ENCODE data around the gene CUL7. TPM values are rescaled to one million over a fixed set of nuclear protein-coding genes. Genes with fewer than 3 reads are reported as not detected.
A peak's percentile ranks its signal among the peaks of the same experiment; 100 is the strongest.

The CUL7 gene
- total and polyA plus RNA-seq, 2 donors (not counting 1 experiment from before 2014, with no cell fraction given), result 21.4 to 60.3 TPM

GRCh38 chr6:42996513-42996912 is 57.1 kb downstream of the CUL7 start:
- Histone ChIP-seq H2AFZ (ENCODE audit: low read length) (no peak overlapping the region), H3K4me1 (ENCODE audit: control insufficient read depth, extremely low read depth, insufficient read depth, low read length) (no peaks in the 10 kb centered on the region), H3K4me2 (ENCODE audit: extremely low read depth, insufficient read depth, low read length) (no peak overlapping the region), H3K27ac (ENCODE audit: insufficient read depth, low read length) (no peak overlapping the region), H3K4me3 (replicated peaks in 1 of 4; ENCODE audit: control extremely low read depth in 1 of 4, insufficient read depth in 1 of 4, low read depth in 3 of 4, low read length in 4 of 4) (no peak overlapping the region), H3K9me3 (ENCODE audit: control insufficient read depth, insufficient read depth, low read depth, low read length) (no peaks in the 10 kb centered on the region), H3K27me3 (ENCODE audit: control insufficient read depth, insufficient read depth, low read length) (no peaks in the 10 kb centered on the region), H3K79me2 (ENCODE audit: control insufficient read depth, insufficient read depth, low read length) (no peaks in the 10 kb centered on the region), H4K20me1 (ENCODE audit: control insufficient read depth, extremely low read depth, insufficient read depth, low read length) (no peaks in the 10 kb centered on the region), H3K9ac (ENCODE audit: insufficient read depth, low read length) (no peak overlapping the region), H3K36me3 (ENCODE audit: control insufficient read depth, insufficient read depth, low read length) (no peaks in the 10 kb centered on the region)
- DNase-seq (ENCODE audit: low read depth in 2 of 2), result peak in 1 of 2 donors; percentile 19
- TF ChIP-seq, protein P1, sequence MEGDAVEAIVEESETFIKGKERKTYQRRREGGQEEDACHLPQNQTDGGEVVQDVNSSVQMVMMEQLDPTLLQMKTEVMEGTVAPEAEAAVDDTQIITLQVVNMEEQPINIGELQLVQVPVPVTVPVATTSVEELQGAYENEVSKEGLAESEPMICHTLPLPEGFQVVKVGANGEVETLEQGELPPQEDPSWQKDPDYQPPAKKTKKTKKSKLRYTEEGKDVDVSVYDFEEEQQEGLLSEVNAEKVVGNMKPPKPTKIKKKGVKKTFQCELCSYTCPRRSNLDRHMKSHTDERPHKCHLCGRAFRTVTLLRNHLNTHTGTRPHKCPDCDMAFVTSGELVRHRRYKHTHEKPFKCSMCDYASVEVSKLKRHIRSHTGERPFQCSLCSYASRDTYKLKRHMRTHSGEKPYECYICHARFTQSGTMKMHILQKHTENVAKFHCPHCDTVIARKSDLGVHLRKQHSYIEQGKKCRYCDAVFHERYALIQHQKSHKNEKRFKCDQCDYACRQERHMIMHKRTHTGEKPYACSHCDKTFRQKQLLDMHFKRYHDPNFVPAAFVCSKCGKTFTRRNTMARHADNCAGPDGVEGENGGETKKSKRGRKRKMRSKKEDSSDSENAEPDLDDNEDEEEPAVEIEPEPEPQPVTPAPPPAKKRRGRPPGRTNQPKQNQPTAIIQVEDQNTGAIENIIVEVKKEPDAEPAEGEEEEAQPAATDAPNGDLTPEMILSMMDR (conservative IDR thresholded peaks at IDR 0.05 in 1 of 2, IDR thresholded peaks at IDR 0.05 in 1 of 2; ENCODE audit: low read depth in 1 of 2, low read length in 2 of 2), result peak in 1 of 2 donors; percentile 22
- TF ChIP-seq EZH2 (IDR thresholded peaks at IDR 0.05; ENCODE audit: low read length, missing control alignments), result no peak

GRCh38 chr6:42993445-42993844 is 60.2 kb downstream of the CUL7 start:
- no peaks in the 10 kb centered on the region for H3K79me2 ChIP-seq (ENCODE audit: control insufficient read depth, insufficient read depth, low read length)
- no peak overlapping the region for H3K27ac ChIP-seq (ENCODE audit: insufficient read depth, low read length)
- H2AFZ ChIP-seq (ENCODE audit: low read length), result no peak overlapping the region
- H4K20me1 ChIP-seq (ENCODE audit: control insufficient read depth, extremely low read depth, insufficient read depth, low read length), result no peaks in the 10 kb centered on the region
- H3K4me3 ChIP-seq (replicated peaks in 1 of 4; ENCODE audit: control extremely low read depth in 1 of 4, insufficient read depth in 1 of 4, low read depth in 3 of 4, low read length in 4 of 4), result no peak overlapping the region
- no peak overlapping the region for H3K9ac ChIP-seq (ENCODE audit: insufficient read depth, low read length)
- no peaks in the 10 kb centered on the region for H3K4me1 ChIP-seq (ENCODE audit: control insufficient read depth, extremely low read depth, insufficient read depth, low read length)
- H3K4me2 ChIP-seq (ENCODE audit: extremely low read depth, insufficient read depth, low read length), result no peak overlapping the region
- H3K27me3 ChIP-seq (ENCODE audit: control insufficient read depth, insufficient read depth, low read length), result no peaks in the 10 kb centered on the region
- no peaks in the 10 kb centered on the region for H3K36me3 ChIP-seq (ENCODE audit: control insufficient read depth, insufficient read depth, low read length)
- no peak for DNase-seq (ENCODE audit: low read depth in 2 of 2)
- TF ChIP-seq EZH2 (IDR thresholded peaks at IDR 0.05; ENCODE audit: low read length, missing control alignments), result no peak
- TF ChIP-seq, protein P1 (conservative IDR thresholded peaks at IDR 0.05 in 1 of 2, IDR thresholded peaks at IDR 0.05 in 1 of 2; ENCODE audit: low read depth in 1 of 2, low read length in 2 of 2), result no peak
- H3K9me3 ChIP-seq (ENCODE audit: control insufficient read depth, insufficient read depth, low read depth, low read length), result no peaks in the 10 kb centered on the region

DNA sequence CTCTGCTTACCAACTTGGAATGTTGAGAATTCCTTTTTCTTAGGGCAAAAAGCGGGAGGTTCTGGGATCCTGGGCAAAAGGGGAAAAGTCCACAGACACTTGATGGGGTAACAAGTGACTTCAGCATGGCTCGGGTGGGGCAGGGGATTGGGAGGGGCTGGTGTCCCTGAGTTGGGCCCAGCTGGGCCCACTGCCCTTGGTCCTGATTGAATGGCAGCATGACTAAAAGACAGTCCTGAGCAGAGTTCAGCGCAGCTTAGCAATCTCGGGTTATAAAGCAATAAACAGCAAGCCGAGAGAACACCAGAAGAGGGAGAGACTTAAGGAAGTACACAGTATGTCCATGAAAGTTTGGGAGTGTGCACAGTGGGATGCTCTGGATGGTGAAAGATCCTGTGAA is 63.7 kb downstream of the CUL7 start:
- no peak overlapping the region for H2AFZ ChIP-seq (ENCODE audit: low read length)
- H3K9me3 ChIP-seq (ENCODE audit: control insufficient read depth, insufficient read depth, low read depth, low read length), result no peaks in the 10 kb centered on the region
- no peak overlapping the region for H3K4me3 ChIP-seq (replicated peaks in 1 of 4; ENCODE audit: control extremely low read depth in 1 of 4, insufficient read depth in 1 of 4, low read depth in 3 of 4, low read length in 4 of 4)
- H4K20me1 ChIP-seq (ENCODE audit: control insufficient read depth, extremely low read depth, insufficient read depth, low read length), result no peaks in the 10 kb centered on the region
- TF ChIP-seq EZH2 (IDR thresholded peaks at IDR 0.05; ENCODE audit: low read length, missing control alignments), result no peak
- H3K27me3 ChIP-seq (ENCODE audit: control insufficient read depth, insufficient read depth, low read length), result no peaks in the 10 kb centered on the region
- no peak for DNase-seq (ENCODE audit: low read depth in 2 of 2)
- no peak overlapping the region for H3K27ac ChIP-seq (ENCODE audit: insufficient read depth, low read length)
- peaks cover 3% of the 10 kb centered on the region for H3K36me3 ChIP-seq (ENCODE audit: control insufficient read depth, insufficient read depth, low read length)
- H3K9ac ChIP-seq (ENCODE audit: insufficient read depth, low read length), result no peak overlapping the region
- peaks cover 12% of the 10 kb centered on the region for H3K79me2 ChIP-seq (ENCODE audit: control insufficient read depth, insufficient read depth, low read length)
- H3K4me1 ChIP-seq (ENCODE audit: control insufficient read depth, extremely low read depth, insufficient read depth, low read length), result peaks cover 8% of the 10 kb centered on the region
- H3K4me2 ChIP-seq (ENCODE audit: extremely low read depth, insufficient read depth, low read length), result no peak overlapping the region
